ENCODE data around the gene ROBO2.

The ROBO2 gene

DNA sequence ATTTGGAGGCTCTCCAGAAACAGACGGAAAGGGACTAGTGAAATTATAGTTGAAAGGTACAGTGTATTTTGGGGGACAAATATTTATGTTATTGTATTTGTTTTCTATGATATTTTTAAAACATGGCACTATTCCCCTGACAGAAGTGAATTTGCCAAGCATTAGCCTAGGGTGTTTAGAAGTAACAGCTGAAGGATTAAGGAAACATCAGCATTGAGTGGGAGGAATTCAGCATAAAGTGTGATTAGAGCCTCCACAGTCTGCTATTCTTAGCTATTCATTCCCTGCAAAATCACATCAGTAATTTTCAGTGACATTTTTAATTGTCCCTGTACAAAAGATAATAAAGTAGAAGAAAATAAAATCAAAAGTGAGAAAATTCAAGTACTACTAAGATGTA is 231.4 kb downstream of the ROBO2 start:
- no peak for DNase-seq

DNA sequence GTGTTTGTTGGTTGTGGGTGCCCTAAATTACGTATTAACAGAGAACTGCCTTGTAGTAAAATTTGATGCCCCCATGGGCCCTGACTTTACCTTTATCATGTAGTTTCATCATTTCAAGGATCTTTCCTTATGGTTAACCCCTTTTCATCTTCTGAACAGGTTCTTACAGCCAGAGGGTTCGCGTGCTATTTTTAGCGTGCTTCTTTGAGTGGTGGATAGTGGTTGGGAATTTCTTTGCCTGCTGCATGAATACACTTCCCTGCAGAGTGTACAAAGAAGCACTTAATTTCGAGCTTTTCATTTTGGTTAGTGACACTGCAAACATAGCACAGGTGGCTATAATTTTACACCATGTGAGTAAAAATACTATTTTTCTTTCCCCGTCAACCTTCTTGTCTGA is 231.8 kb downstream of the ROBO2 start:
- no peak for DNase-seq

DNA sequence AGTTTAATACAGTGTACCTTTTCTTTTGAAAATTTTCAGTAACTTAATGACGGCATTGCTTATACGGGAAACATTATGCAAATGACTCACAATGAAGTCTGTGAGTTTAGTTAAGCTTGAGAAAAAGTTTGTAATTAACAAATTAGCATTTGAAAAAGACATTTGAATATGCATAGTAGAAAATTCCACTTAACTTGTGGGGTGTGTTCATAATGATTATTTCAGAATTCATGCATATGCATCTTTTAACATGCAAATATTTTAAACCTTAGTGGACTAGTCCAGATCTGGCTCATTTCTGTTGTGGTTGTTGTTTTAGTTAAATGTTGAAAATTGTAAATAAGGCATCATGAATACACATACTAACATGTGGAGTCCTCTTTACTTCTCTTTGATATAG is 239.4 kb downstream of the ROBO2 start:
- DNase-seq = no peak

DNA sequence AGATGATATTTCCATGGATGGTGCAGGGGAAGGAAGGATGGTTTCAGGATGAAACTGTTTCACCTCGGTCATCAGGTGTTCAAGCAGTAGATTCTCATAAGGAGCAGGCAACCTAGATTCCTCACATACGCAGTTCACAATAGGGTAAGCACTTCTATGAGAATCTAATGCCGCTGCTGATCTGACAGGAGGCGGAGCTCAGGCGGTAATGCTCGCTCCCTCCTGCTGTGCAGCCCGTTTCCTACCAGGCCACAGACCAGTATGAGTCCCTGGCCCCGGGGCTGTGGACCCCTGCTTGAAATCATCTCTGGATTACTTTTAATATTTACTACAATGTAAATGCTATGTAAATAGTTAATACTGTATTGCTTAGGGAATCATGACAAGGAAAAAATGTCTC is 241.8 kb downstream of the ROBO2 start:
- no peak for DNase-seq

DNA sequence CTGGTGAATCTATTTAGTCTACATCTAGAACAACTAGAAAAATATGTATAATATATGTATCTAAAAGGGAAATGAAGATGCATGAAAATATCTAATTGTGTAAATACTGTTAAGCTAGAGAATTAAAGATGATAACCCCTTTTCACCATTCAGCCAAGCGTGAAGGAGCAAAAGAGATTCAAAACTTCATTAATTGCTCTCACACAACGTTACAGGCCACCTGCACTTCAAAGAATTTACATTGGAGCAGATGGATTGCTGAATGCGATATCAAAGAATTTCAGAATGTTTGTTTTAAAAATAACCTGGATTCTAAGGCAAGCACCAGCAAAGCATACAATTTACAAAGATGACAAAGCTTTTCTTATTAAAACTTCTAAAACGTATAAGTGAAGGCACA is 243.2 kb downstream of the ROBO2 start:
- no peak for DNase-seq

DNA sequence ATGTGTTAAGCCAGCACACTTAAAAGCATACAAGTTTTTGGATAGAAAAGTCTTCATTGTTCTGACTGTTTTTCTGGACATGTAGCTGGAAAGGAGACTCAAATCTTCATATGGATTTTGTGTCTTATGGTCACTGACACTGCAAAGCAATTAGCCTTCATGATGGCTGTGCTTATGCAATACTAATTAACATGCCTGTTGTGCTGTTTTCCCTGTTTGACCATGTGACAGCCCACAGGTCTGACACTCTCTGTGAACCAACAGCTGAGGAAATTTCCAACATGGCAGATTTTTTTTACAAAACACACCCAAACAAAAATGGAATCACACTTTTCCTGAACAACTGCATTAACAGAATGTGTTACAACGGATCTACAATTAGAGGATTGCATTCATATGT is 248.4 kb downstream of the ROBO2 start:
- no peak for DNase-seq

DNA sequence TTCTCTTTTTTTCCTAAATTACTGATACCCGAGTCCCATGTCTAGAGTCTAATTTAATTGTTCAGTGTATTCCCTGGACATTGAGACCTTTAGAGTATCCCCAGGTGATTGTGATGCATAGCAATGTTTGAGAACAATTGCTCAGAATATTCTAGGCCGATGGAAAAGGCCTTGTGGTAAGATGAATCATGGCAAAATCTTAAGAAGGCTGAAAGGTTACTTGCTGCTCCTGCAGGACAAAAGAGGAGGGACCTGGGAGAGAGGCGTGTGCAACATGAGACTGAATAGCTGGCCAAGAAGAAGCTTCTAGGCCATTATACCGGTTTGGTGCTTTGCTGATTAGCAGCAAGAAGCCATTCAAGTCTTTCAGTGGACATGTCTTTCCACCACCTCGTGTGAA is 256.6 kb downstream of the ROBO2 start:
- no peak for DNase-seq

DNA sequence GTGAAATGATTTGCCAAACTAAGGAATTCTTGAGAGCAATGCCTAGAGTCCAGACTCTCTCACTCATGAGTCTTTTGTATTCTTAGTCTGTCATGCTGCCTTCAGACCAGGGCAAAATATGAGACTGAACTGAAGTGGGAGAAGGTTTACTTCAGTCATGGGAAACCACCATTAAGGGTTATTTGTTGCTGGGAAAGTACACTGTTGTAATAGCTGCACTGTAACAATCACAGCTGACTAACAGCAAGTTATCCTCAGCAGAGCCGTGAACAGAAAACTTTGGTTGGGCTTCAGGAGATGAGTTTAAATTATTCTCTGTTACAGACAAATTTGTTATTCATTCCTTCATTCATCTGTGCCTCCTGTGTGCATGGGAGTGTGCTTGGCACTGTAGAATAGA is 258.5 kb downstream of the ROBO2 start:
- DNase-seq = no peak

DNA sequence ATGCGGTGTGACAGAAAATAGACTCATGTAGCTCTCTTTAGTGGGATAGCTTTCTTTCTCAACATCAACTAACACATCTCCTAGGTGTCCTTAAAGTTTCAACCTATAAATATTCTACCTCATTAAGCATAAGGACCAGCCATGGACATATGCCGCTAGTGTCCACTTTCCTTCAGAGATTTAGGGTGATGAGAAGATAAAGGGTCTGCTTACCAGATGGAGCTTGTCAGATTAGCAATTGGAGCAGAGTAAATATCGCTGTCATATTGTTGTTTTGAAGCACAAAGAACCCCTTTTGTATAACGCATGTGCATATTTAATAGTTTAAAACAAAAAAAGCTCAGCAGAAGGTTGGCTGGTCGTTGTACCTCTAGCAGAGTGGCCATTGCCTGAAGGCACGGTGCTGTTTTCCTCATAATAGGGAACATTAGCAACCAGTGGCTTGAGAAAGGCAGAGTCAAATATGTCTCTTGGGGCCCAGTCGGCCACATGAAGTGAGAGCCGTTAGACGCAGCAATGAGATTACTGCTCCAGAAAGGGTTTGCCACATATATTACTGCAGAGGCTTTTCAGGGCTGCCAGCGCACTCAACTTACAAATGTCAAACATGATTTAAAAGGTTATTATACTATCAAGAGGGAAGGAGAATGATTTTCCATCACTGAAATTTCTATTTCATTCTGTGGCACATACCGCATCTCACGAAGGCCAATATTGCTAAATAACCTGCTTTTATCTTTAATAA is 264.2 kb downstream of the ROBO2 start:
- no peak for DNase-seq

DNA sequence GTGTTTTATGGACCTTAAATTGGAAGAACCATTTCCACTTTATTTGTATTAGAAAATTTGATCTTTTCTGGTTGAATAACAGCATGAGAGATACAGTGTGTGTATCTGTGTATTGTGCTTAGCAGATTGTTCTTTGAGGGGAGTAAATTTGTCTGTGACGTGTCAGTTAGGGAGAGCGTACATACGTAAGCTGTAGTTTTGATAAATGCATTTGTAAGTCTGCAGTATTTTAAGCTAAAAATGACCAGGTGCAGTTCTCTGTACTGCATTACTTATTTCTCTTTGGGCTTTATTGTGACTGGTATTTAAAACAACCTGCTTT is 264.8 kb downstream of the ROBO2 start:
- DNase-seq = no peak

DNA sequence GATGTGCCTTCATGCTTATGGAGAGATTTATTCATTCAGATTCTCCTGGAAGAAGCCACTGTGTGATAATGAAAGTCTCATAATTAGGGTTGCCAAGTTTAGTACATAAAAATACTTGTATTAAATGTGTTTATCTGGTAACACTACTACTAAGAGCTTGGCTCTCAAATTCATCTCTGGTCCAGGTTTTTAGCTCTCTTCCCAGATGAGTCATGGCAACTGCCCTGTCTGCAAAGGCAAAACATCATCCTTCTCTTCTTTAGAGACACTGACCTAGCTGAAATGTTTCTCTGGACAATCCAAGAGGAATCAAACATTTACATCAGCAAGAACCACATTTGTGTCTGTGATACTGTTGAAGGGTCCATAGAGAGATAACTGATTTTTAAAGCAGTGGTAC is 269.6 kb downstream of the ROBO2 start:
- no peak for DNase-seq

DNA sequence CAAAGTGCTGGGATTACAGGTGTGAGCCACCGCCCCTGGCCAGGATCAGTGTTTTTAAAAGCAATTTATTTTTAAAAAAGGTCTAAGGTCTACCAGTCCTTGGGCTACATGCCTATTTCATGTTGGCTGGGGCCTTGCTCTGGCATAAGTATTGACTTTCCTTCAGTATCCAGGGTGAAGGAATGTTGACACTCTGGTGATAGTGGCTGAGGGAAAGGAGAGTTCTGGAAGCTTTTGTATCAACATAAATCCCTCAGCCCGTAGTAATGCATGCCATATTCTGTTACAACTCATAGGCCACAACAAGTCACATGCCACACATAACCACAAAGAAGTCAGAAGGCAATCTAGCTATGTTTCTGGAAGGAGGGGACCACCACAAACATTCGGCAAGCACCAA is 273.9 kb downstream of the ROBO2 start:
- DNase-seq = no peak

DNA sequence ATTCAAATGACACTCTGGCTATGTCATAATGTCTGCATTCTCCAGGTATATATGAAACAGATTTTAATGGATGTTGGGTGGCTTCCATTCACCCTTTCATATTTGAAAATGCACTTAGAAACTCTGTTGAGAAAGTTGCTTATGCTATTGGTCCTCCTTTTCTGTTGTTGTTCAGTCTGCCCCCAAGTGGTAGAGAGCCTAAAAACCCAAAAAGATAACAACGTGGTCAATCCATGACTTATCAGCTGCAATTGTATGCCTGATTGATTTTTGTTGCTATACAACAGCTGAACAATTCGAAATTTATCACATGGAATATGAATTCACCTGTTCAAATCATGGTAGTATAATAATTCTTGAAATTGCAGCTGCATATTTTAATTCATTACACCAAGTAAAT is 279.8 kb downstream of the ROBO2 start:
- no peak for DNase-seq

DNA sequence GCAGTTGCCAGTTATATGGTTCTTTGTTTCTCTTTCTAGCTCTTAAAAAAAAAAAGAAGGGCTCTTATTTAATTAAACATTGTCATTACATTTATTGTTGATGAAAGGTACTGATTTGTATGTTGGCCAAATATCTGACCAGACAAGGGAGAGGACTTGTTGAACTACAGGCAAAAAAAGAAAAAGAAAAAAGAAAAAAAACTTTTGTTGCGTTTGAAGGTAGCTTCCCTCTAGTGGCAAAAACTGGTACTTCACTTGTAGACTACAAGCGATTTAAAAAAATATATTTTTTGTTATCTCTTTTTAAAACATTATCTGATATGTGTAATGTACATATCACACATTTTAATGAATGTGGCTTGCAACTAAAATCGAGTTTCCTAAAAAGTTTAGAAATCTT is 280.6 kb downstream of the ROBO2 start:
- DNase-seq = no peak

DNA sequence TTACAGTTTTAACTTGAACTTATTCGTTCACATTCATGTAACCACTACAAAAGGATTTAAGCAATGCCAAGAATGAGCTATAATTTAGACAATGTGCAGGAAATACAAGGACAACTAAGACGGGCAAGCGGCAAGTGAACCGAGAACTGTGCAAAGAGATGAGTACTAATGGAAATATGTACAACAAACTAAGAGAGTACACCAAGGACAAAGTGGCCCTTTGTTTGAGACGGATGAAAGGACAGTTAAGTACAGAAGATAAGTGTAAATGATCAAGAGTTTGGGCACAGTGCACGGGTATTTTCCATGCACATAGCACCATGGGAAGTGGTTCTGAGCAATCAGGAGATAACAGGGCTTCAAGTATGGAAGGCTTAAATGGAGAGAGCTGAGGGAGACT is 281.7 kb downstream of the ROBO2 start:
- DNase-seq = no peak

DNA sequence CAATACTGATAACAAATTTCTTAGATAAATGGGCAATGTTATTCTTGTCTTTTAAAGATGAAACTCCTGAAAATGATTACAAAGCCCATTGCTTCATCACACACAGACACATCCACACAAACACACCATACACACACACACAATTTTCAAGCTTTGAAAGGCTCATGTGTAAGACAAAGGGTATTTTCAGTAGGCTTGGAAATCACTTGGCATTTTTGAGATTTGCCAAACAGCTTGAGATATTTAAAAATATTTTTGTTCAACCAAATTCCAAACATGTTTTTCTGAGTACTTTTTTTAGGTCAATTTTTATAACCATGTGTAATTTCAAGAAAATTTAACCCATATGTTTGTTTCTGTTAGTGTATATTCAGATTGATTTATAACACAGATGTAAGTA is 283.7 kb downstream of the ROBO2 start:
- no peak for DNase-seq

DNA sequence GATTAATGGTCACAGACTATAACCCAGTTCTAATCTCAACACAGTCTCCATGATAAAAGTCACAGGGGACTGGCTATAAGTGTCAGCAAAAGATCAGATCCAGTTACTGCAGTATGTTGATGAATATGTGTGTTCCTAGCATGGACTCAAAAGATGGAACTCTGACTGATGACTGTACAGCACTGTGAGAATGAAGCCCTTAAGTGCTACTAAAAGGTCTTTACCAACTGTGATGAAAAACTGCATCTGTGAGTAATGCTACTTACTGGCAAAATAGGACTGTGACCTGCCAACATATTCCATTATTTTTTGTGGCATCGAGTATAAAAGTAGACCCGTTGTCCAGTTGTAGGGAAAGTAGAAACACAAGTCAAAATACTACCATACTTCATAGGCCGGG is 284.2 kb downstream of the ROBO2 start:
- no peak for DNase-seq

DNA sequence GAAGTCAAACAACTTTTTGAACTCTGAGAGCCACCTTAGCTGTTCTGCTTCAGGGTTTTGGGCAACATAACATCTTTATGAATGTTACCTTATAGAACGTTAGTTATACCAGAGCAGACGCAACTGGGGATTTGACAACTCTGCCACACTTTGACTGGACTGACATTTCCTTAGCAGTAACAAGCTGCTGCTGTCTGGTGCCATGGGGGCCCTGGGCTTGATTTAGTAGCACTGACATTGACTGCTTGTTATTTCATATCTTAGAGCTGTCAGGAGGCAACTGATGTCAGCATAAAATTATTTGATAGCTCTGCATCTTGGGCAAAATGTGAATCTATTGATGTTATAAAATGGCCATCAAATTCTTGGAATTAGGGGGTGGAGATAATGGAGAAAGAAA is 285.4 kb downstream of the ROBO2 start:
- no peak for DNase-seq

DNA sequence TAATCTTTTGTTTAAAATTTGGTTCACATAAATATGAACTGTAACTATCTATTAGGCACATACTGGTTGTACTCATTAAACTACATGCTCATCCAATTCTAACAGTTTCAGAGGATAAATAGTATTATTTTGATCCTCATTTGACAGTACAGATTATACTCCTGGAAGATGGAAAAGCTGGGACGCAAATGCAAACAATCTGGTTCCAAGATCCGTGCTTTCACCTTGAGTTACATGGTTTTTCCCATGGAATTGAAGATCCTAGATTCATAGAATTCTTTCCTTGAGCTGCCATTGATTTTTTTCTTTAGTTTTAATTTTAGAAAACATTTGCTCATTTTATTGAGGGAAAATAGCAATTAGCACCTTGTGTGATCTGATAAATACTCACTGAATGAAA is 285.8 kb downstream of the ROBO2 start:
- no peak for DNase-seq

DNA sequence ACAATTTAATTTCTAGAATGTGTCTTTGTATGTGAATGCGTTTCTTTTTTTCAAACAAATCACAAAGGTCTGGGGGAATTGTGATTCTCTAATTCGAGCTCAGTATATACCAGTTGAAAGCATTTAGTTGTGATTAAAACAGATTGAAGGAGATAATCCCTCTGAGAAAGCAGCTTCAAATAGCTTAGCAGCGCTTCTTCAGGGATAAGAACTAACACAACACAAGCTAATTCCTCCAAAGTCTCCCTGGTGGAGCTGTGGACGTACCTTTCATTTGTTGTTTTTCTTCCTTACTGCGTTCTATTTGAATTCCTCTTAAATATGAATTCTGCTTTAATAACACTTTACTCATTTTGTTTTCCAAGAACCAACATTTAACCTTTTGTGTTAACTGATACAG is 286.7 kb downstream of the ROBO2 start:
- no peak for DNase-seq

DNA sequence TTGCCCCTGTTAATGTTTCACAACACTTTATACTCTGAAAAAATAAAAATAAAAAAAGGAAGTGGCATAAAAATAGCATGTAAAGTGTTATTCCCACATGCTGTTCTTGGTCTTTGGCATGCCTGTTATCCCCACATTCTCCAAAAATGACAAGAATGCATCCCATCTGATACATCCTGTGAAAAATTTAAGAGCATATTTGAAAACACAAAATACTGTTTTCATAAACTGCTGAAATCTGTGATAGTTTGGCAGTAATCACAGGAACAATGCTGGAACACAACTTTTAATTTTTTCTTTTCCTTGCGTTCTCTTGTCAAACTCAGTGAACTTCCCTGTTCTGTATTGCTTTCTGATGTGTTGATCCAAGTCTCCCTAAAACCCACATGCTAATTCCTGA is 288.8 kb downstream of the ROBO2 start:
- no peak for DNase-seq

DNA sequence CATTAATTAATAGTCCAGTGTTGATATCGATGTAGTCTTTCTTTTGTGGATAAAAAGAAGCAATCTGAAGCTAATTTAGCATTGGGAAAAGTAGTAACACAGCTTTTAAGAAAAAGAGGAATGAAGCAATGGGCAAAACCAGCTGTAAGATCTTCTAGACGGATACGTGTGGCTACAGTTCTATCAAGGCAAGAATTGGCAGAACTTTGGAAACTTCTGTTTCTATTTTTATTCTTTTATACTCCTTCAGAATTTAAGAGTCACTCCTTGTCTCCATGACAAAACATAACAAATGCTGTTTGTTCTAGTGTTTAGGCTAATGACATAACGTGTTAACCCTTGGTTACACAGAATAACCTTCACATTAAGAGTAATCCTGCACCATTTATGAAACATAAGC is 289.2 kb downstream of the ROBO2 start:
- no peak for DNase-seq

DNA sequence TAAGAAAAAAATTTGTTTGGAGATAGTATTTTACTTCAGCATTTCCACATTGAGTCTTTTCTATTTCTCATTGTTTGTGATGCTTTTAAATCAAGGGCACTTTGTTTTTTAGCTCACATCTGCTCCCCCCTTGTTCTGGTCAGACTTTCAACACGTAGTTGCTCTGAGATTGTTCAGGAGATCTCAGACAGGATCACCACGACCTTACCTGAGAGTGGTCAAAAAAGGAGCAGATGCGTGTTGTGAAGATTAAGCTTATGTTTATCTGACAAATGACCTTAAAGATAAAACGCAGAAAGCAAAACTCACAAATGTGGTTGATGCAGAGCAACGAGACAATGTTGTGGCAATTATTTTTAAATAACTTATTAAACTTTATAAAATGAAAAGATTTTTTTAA is 298.3 kb downstream of the ROBO2 start:
- no peak for DNase-seq

DNA sequence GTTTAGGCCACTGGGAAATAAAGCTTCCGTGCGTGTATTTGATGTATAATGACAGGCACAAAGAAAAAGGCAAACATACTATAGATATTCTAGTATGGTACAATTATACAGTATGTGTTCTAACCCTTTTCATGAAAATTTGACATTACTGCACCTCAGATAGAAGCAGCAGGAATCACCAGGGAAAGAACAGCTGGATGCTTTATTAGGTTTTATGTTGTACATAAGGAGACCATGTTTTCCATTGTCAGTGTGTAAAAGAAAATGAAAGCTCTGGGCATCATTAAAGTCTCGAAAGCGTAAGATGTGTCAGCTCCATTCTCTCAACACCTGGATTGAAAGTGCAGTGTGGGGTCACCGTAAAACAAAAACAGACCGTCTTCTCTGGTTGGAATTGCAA is 302.1 kb downstream of the ROBO2 start:
- DNase-seq = no peak

DNA sequence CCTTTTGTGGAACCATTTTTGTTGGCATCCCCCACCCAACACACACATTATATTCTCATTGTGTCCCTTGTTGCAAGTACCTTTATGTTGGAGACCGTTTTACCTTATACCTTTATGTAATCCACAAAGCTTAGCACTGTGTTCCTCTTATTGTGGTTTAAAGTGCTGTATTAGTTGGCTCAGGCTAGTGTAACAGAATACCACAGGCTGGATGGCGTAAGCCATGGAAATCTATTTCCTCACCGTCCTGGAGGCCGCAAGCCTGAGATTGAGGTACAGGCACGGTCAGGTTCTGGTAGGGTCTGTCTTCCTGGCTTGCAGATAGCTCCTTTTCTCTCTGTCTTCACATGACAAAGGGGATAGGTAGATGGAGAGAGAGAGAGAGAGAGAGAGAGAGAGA is 302.8 kb downstream of the ROBO2 start:
- DNase-seq = no peak

DNA sequence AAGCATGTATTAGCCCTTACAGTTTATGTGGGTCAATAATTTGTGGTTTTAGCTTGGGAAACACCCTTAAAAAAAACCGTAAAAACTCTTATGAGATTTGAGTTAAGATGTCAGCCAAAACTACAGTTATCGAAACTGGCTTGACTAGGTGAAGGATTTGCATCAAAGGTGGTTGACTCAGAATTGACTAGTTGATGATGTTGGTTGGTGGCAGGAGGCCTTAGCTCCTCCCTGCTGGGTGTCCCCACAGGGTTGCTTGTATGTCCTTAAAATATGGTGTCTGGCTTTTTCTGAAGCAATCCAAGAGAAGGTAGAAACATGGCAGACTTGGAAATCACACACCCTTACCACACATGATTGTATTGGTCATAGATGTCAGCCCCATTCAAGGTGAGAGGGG is 305.1 kb downstream of the ROBO2 start:
- no peak for DNase-seq

Data from stimulated activated CD4-positive, alpha-beta T cell treated with anti-CD3 and anti-CD28 coated beads, Interleukin-15, amount 100 ng/mL, for 24 hours (primary cell).